ENCODE measurements around the gene SH2D4B.

SH2D4B gene

DNA sequence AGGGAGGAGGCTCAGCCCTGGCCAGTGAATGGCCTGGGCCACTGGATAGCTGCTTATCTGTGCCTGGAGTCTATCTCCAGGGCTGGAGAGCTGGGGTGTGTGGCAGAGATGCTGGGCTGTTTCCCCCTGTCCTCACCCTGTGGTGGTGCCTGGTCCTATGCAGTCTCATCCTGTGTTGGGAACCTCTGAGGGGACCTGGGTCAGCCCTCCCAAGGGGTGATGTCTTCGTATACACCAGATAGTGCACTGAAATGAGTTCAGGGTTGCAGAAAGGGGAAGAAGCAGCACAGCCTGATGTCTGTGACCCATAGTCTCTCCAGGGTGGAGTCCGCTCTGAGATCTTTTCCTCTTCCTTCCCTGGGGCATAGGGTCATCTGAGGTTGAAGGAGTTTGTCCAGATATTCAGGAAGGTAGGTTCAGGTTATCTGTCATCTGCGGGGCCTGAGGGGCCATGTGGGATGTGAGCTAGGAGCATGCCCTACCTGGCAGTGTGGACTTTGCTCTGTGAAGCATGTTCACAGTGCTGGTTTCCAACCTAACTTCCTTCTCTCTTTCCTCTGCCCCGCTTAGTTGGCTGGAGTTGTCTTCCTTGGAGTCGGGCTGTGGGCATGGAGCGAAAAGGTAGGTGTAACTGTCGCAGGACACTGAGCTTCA is 33.4 kb upstream of the SH2D4B start:
- H3K9me3 ChIP-seq (ENCODE audit: severe bottlenecking): no peaks in the 10 kb centered on the region
- peaks cover 25% of the 10 kb centered on the region for H3K36me3 ChIP-seq
- TF ChIP-seq, protein P1, sequence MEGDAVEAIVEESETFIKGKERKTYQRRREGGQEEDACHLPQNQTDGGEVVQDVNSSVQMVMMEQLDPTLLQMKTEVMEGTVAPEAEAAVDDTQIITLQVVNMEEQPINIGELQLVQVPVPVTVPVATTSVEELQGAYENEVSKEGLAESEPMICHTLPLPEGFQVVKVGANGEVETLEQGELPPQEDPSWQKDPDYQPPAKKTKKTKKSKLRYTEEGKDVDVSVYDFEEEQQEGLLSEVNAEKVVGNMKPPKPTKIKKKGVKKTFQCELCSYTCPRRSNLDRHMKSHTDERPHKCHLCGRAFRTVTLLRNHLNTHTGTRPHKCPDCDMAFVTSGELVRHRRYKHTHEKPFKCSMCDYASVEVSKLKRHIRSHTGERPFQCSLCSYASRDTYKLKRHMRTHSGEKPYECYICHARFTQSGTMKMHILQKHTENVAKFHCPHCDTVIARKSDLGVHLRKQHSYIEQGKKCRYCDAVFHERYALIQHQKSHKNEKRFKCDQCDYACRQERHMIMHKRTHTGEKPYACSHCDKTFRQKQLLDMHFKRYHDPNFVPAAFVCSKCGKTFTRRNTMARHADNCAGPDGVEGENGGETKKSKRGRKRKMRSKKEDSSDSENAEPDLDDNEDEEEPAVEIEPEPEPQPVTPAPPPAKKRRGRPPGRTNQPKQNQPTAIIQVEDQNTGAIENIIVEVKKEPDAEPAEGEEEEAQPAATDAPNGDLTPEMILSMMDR (IDR thresholded peaks at IDR 0.05; ENCODE audit: low read depth, low read length): no peak
- no peaks in the 10 kb centered on the region for H3K27me3 ChIP-seq (ENCODE audit: insufficient read depth, low read depth, severe bottlenecking)
- no peak overlapping the region for H3K4me3 ChIP-seq (ENCODE audit: low read depth, low read length)
- DNase-seq: no peak
- H3K27ac ChIP-seq: no peak overlapping the region

DNA sequence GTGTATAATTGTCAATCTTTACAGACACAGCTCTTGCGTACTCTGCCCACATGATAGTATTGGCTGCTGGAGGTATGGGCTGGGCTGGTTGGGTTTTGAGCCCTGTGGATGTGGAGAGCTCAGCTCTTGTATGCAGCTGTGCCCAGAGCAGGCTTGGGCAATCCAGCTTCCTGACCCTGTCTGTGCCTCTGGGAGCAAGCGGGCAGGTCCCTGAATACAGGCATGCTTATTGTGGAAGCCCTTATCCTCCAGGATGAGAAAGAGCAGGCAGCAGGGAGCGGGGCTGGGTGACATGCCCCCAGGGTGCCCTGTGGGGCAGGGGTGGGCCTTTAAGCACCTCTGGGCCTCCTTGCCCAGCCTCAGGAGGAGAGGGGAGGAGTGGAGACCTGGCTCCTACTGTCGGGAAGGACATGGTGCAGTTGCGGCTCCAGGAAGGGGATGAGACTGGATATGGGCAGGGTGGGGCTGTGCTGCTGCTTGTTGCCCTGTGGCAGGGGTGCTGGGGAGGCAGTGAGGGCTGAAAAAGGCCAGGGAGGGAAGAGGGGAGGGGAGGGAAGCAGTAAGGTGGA is 32.7 kb upstream of the SH2D4B start:
- no peak for DNase-seq
- no peak overlapping the region for H3K4me3 ChIP-seq (ENCODE audit: low read depth, low read length)
- TF ChIP-seq, protein P1 (IDR thresholded peaks at IDR 0.05; ENCODE audit: low read depth, low read length): no peak
- peaks cover 32% of the 10 kb centered on the region for H3K36me3 ChIP-seq
- H3K27me3 ChIP-seq (ENCODE audit: insufficient read depth, low read depth, severe bottlenecking): no peaks in the 10 kb centered on the region
- H3K27ac ChIP-seq: no peak overlapping the region
- H3K9me3 ChIP-seq (ENCODE audit: severe bottlenecking): no peaks in the 10 kb centered on the region

DNA sequence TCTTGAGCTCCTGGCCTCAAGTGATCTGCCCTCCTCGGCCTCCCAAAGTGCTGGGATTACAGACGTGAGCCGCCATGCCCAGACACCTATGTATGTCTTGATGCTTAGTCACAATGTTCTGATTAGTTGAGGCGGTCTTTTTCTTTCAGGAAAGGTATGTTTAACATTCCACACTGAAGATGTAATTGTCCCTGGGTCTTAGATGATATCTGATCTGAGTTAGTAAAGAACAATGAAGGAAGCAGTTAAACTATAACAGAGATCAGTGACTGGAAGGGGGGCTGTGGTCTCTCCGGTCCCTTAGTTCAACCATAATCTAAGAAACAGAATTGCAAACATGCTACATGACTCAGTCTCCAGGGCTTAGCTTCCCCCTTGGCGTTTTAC is 31.5 kb upstream of the SH2D4B start:
- DNase-seq: no peak
- H3K27me3 ChIP-seq (ENCODE audit: insufficient read depth, low read depth, severe bottlenecking): no peaks in the 10 kb centered on the region
- H3K4me3 ChIP-seq (ENCODE audit: low read depth, low read length): no peak overlapping the region
- no peak overlapping the region for H3K27ac ChIP-seq
- TF ChIP-seq, protein P1 (IDR thresholded peaks at IDR 0.05; ENCODE audit: low read depth, low read length): no peak
- no peaks in the 10 kb centered on the region for H3K9me3 ChIP-seq (ENCODE audit: severe bottlenecking)
- peaks cover 36% of the 10 kb centered on the region for H3K36me3 ChIP-seq

DNA sequence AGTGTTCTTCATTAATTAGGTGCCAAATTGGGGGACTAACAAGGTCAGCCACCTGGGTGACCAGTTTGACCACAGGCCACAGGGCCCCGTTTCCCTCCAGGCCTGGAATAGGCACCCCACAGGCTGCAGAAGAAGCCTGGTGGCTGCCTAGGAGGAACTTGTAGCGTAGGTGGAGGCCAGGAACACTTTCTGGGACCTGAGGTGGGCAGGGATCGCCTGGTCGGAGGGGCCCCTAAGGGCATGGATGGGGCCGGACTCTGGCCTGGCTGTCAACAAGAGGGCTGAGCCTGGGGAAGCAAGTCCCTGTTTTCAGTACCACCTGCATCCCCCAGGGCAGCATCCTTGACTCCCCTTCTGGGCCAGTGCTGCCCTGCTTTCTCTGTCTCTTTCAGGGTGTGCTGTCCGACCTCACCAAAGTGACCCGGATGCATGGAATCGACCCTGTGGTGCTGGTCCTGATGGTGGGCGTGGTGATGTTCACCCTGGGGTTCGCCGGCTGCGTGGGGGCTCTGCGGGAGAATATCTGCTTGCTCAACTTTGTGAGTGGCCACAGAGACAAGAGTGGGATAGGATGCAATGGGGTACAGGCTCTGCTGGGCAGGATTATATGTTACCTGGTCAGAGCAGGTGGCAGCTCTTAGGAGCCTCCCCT is 30.7 kb upstream of the SH2D4B start:
- Histone ChIP-seq H3K27ac (no peak overlapping the region), H3K9me3 (ENCODE audit: severe bottlenecking) (no peaks in the 10 kb centered on the region), H3K4me3 (ENCODE audit: low read depth, low read length) (no peak overlapping the region), H3K27me3 (ENCODE audit: insufficient read depth, low read depth, severe bottlenecking) (no peaks in the 10 kb centered on the region), H3K36me3 (peaks cover 43% of the 10 kb centered on the region)
- DNase-seq: no peak
- TF ChIP-seq, protein P1 (IDR thresholded peaks at IDR 0.05; ENCODE audit: low read depth, low read length): no peak

DNA sequence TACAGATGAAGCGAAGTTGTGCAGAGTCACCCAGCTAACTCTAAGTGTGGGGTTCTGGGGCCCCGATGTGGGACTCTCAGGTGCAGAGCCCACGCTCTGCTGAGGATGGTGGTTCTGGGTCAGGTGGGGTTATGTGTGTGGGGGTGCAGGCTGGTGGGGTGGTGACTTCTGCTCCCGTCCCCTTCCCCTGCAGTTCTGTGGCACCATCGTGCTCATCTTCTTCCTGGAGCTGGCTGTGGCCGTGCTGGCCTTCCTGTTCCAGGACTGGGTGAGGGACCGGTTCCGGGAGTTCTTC is 28.6 kb upstream of the SH2D4B start:
- TF ChIP-seq, protein P1 (IDR thresholded peaks at IDR 0.05; ENCODE audit: low read depth, low read length): no peak
- no peak overlapping the region for H3K27ac ChIP-seq

More for the DNA sequence above, 28.6 kb upstream of the SH2D4B start:
- Histone ChIP-seq H3K9me3 (ENCODE audit: severe bottlenecking) (no peaks in the 10 kb centered on the region), H3K27me3 (ENCODE audit: insufficient read depth, low read depth, severe bottlenecking) (no peaks in the 10 kb centered on the region), H3K4me3 (ENCODE audit: low read depth, low read length) (no peak overlapping the region), H3K36me3 (peaks cover 62% of the 10 kb centered on the region)
- no peak for DNase-seq
